IPS-15b (cell line): ENCODE data around the gene BZW1.
"Not testable (repeated sequence)": the region's sequence is repeated elsewhere in the genome, so short reads cannot be mapped to it uniquely, and the experiment has no call there.

Experiments used
- H3K27me3 ChIP-seq: one replicate; pipeline ENCODE4 v1.6.1; 2013; ENCODE audit warnings: low read length; ENCODE audit not compliant: control insufficient read depth, insufficient read depth
- H3K36me3 ChIP-seq: one replicate; pipeline ENCODE4 v1.6.1; 2013; ENCODE audit warnings: low read length; ENCODE audit not compliant: control insufficient read depth, insufficient read depth
- H3K4me1 ChIP-seq: one replicate; pipeline ENCODE4 v1.6.1; 2013; ENCODE audit warnings: mild to moderate bottlenecking, low read length; ENCODE audit not compliant: control insufficient read depth, insufficient read depth
- H3K4me3 ChIP-seq: one replicate; pipeline ENCODE4 v1.5.1; 2013; ENCODE audit warnings: low read depth, low read length
- H3K9ac ChIP-seq: one replicate; pipeline ENCODE4 v1.6.1; 2013; ENCODE audit warnings: low read depth, mild to moderate bottlenecking, low read length
- H3K9me3 ChIP-seq: one replicate; pipeline ENCODE4 v1.6.1; 2013; ENCODE audit warnings: mild to moderate bottlenecking, low read length; ENCODE audit not compliant: control insufficient read depth, insufficient read depth

BZW1 gene

DNA sequence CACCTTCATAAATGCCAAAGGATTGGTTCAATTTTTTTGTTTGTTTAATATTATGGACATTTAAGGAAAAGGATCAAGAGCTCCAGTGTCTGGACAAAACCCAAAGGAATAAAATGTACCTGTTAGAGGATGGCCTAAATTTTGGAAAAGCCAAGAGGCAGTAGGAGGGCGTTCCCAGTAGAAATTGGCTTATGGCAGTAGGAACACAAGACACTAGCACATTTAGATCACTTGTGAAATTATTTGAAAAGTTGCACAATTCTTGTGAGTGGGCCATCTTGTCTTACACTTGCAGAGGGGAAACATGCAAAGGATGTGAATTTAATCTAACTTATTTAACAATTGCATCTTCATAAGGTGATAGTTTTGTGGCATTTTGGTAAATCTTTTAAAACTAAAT is 3.2 kb downstream of the BZW1 start:
- H3K27me3 ChIP-seq: no peaks in the 10 kb centered on the region
- no peak overlapping the region for H3K4me3 ChIP-seq
- H3K4me1 ChIP-seq: peaks cover 5% of the 10 kb centered on the region
- H3K36me3 ChIP-seq: peaks cover 27% of the 10 kb centered on the region
- no peaks in the 10 kb centered on the region for H3K9me3 ChIP-seq
- H3K9ac ChIP-seq: no peak overlapping the region

DNA sequence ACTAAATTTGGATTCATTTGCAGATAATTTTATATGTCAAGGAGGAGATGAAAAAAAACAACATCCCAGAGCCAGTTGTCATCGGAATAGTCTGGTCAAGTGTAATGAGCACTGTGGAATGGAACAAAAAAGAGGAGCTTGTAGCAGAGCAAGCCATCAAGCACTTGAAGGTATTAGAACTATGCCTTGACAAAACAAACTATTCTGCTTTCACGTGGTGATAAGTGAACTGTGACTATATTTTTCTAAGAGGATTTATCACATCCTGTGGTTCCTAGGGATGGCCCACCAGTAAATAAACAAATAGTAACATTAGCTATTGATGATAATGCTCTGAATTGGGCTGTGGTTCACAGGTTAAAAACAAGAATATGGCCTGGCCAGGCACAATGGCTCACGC is 7.0 kb downstream of the BZW1 start:
- H3K27me3 ChIP-seq, H3K9ac ChIP-seq: not testable (repeated sequence)
- H3K36me3 ChIP-seq: peaks cover 40% of the 10 kb centered on the region

DNA sequence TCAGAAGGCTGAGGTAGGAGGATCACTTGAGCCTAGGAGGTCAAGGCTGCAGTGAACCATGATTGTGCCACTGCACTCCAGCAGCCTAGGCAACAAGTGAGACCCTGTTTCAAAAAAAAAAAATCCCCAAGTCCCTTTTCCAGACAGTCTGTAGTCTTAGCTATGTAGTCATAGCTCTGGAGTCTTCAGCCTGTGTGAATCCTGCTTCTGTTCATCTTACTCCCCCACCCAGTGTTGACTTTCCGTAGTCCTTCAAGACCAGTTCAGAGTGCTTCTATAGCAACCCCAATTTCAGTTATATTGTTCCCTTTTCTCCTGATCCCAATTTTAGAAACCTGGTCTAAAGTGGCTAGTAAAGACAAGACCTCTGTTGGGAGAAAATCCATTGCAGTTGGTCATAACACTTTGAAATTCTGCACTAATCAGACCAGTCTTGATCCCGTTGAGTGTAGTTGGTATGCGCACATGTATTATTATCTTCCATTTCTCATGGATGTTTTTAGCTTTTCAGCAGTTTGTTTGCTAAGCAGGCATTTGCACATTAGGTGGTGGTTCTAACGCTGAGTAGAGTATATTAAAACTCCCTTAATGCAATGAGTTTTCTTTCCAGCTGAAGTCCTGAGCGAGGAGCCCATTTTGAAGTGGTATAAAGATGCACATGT is 9.0 kb downstream of the BZW1 start:
- Histone ChIP-seq H3K36me3 (peaks cover 34% of the 10 kb centered on the region), H3K9me3 (no peaks in the 10 kb centered on the region), H3K27me3 (no peaks in the 10 kb centered on the region), H3K9ac (no peak overlapping the region), H3K4me3 (no peak overlapping the region), H3K4me1 (no peaks in the 10 kb centered on the region)

More for the DNA sequence above, 7.0 kb downstream of the BZW1 start:
- not testable (repeated sequence) for H3K9me3 ChIP-seq, H3K4me3 ChIP-seq, H3K4me1 ChIP-seq

- H3K36me3 ChIP-seq: peaks cover 32% of the 10 kb centered on the region
- H3K4me1 ChIP-seq: no peaks in the 10 kb centered on the region
- no peak overlapping the region for H3K9ac ChIP-seq
- H3K4me3 ChIP-seq: no peak overlapping the region
- H3K9me3 ChIP-seq: no peaks in the 10 kb centered on the region
- H3K27me3 ChIP-seq: no peaks in the 10 kb centered on the region
These were observed 10.1 kb downstream of the BZW1 start for GRCh38 chr2:200821686-200822245.

DNA sequence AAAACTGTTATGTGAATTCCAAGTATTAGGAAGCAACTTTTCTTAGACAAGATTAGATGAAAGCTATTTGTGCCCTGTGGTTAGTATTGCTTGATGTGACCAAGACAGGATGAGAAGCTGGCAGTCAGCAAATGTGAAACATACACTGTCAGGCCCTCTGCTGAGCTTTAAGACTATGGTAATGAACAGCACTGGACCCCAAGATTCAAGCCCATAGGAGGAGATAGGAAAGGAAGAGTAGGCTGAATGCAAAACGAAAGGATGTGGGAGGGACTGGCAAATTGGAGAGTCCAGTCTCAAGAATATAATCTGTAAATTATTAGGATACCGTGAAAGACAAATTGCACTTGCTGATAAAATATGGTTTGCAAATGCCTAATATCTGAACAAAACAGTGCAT is 16.4 kb downstream of the BZW1 start:
- no peak overlapping the region for H3K4me3 ChIP-seq
- no peaks in the 10 kb centered on the region for H3K27me3 ChIP-seq
- no peaks in the 10 kb centered on the region for H3K36me3 ChIP-seq

GRCh38 chr2:200828572-200829257 is 17.0 kb downstream of the BZW1 start:
- no peaks in the 10 kb centered on the region for H3K9me3 ChIP-seq
- H3K36me3 ChIP-seq: no peaks in the 10 kb centered on the region
- H3K9ac ChIP-seq: no peak overlapping the region
- no peak overlapping the region for H3K4me3 ChIP-seq
- no peaks in the 10 kb centered on the region for H3K27me3 ChIP-seq
- no peaks in the 10 kb centered on the region for H3K4me1 ChIP-seq

More for the DNA sequence above, 16.4 kb downstream of the BZW1 start:
- Histone ChIP-seq H3K4me1 (no peaks in the 10 kb centered on the region), H3K9me3 (no peaks in the 10 kb centered on the region), H3K9ac (no peak overlapping the region)

DNA sequence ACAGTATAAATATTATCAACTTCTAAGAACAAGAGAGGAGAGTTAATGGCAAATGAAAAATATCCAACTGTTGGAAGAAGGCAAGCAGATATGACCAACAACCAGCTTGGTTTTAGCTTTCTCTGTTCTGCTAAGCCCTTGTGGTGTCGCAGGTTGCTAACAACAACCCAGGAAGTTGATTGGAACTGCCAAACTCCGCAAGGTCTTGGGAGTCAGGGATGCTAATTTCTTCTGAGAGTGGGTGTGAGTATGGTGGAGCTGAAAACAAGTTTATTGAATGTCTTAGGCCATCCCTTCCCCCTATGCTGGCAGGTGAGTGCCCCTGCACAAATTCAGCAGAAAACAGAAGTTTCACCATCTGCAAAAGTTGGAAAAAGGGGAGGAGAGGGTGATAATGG is 17.5 kb downstream of the BZW1 start:
- Histone ChIP-seq H3K4me3 (no peak overlapping the region), H3K4me1 (no peaks in the 10 kb centered on the region), H3K9me3 (no peaks in the 10 kb centered on the region), H3K27me3 (no peaks in the 10 kb centered on the region), H3K9ac (no peak overlapping the region), H3K36me3 (no peaks in the 10 kb centered on the region)

- H3K4me1 ChIP-seq: peaks cover 5% of the 10 kb centered on the region
- no peaks in the 10 kb centered on the region for H3K27me3 ChIP-seq
- no peak overlapping the region for H3K9ac ChIP-seq
- H3K36me3 ChIP-seq: no peaks in the 10 kb centered on the region
- no peak overlapping the region for H3K4me3 ChIP-seq
- H3K9me3 ChIP-seq: peaks cover 6% of the 10 kb centered on the region
These were observed 23.0 kb downstream of the BZW1 start for GRCh38 chr2:200834701-200835100.

GRCh38 chr2:200839513-200839912 is 27.8 kb downstream of the BZW1 start:
- Histone ChIP-seq H3K4me3 (no peak overlapping the region), H3K9me3 (peaks cover 6% of the 10 kb centered on the region)

DNA sequence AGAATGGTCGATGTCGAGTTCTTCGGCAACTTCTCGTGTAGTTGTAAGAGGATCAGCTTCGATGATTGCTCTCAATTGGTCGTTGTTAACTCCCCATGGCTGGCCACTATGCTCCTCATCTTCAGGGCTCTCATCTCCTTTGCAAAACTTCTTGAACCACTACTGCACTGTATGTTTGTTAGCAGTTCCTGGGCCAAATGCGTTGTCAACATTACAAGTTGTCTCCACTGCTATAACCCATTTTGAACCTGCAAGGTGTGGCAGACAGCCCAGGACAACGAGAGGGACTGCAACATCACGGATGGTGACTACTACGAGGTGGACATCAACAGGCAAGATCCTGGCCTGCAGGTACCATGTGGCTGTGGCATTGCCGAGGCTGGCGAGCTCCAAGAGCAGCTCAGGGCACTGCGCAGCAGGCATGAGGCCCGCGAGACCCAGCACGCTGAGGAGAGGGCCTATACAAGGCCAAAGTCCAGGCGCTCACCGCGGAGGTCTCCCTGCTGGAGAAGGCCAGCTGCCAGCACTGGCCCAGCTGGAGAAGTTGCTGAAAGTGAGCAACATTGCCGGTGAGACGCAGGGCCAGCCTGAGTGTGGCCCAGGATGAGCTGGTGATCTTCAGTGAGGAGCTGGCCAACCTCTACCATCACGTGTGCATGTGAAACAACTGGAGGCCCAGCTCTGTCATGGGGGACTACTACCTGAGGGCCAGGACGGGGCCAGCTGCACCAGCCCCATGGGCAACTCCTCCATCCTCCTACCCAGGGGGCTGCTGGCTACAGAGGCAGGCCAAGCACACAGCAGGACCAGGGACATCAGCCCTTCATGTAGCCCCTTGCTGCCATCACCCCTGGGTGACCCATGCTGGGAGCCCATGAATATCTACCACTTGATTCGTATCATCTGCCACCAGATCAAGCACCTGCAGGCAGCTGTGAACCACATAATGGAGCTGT is 32.6 kb downstream of the BZW1 start:
- Histone ChIP-seq H3K9ac (no peak overlapping the region), H3K4me3 (no peak overlapping the region)

More at GRCh38 chr2:200839513-200839912, 27.8 kb downstream of the BZW1 start:
- Histone ChIP-seq H3K27me3 (no peaks in the 10 kb centered on the region), H3K9ac (no peak overlapping the region), H3K36me3 (no peaks in the 10 kb centered on the region), H3K4me1 (peaks cover 5% of the 10 kb centered on the region)

GRCh38 chr2:200845194-200845593 is 33.5 kb downstream of the BZW1 start:
- H3K27me3 ChIP-seq: no peaks in the 10 kb centered on the region
- no peak overlapping the region for H3K4me3 ChIP-seq
- no peak overlapping the region for H3K9ac ChIP-seq
- H3K4me1 ChIP-seq: no peaks in the 10 kb centered on the region
- H3K9me3 ChIP-seq: no peaks in the 10 kb centered on the region
- no peaks in the 10 kb centered on the region for H3K36me3 ChIP-seq

More for the DNA sequence above, 32.6 kb downstream of the BZW1 start:
- H3K4me1 ChIP-seq: peaks cover 3% of the 10 kb centered on the region
- no peaks in the 10 kb centered on the region for H3K9me3 ChIP-seq
- no peaks in the 10 kb centered on the region for H3K27me3 ChIP-seq
- H3K36me3 ChIP-seq: no peaks in the 10 kb centered on the region
